GM21825 (cell line): ENCODE data around the gene KLHL29.

Source experiments
- ATAC-seq: cut with Tn5 transposase; IDR thresholded peaks from one replicate; pipeline ENCODE4 v1.9.1; 2021; ENCODE audit warnings: mild to moderate bottlenecking, moderate library complexity; ENCODE audit not compliant: unreplicated experiment

KLHL29 gene

DNA sequence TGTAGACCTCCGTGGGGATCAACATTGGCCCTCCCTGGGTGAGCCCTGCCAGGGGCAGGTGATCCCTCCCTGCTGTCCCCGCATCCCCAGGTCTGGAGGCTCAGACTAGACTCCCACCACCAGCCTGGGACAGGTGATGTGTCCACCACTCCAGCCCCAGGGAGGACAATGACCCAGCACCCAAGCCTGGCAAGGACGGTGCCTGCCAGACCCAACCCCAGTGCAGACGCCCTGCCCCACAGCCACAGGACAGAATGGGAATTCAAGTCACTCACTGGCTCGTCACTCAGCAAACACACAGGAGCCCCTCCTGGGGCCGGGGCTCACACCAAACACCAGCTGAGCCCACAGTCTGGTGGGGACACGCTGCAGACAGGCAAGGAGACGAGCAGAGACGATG is 302.2 kb downstream of the KLHL29 start:
- no peak for ATAC-seq

DNA sequence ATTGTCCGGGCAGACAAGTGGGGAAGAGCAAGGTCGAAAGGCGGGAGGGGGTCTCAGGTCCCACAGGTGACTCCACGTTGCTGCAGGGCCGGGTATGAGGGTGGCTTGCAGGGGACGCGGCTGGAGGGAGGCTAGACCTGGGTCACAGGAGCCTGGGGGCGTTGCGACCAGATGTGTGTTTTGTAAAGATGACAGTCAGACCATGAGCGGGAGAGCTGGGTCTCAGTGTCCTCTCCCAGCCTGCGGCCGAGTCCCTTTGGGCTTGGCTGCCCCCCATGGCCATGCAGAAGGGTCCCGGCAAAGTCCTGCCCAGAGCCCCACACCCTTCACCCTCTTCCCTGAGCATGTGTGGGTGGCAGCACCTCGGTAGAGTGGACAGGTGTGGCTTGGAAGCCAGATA is 302.7 kb downstream of the KLHL29 start:
- ATAC-seq = no peak

DNA sequence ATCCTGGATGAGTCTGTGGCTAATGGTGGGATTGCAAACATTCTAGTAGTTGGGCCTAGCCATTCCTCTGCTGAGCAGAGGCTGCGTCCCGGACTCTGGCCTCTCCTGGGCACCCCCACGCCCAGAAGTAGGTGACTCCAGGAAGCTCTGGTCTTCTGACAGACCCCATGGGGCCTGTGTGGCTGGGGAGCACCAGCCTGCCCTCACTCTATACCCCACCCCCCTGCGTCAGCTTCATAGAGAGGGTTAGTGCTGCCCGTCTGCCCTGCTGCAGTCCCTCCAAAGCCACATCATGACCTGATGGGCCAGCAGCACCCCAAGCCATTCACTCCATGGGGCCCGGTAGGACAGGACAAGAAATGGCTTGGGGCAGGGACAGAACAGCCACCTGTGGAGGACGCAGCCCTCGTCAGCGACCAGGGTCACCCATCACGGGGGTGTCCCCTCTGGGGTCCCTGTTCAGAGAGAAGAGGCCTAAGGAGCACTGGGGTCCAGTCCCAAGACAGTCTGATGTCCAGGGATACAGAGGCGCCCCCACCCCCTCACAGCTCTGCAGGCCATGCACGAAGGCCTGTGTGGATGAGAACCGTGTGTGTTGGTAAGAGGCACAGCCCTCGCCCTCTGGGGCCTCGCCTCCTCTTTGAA is 303.6 kb downstream of the KLHL29 start:
- no peak for ATAC-seq

- no peak for ATAC-seq
These were observed 304.2 kb downstream of the KLHL29 start for GRCh38 chr2:23689131-23689700.

DNA sequence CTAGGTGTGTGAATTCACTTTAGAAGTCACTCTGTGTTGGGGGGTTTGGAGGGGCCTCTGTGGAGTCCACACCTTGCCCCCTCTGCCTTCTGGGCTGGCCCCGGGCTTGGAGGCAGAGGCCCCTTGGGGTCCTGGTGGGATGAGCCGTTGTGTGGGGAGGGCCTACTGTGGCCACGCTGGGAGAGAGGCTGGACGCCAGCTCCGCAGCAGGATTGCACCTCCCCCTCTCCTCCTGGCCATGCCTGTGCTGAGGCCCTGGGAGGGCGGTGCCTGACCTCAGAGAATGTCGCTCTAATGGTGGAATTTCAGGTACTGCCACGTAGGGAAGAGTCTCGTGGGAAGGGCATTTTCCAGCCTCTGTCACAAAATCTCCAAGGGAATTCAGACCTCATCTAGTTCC is 304.9 kb downstream of the KLHL29 start:
- no peak for ATAC-seq

DNA sequence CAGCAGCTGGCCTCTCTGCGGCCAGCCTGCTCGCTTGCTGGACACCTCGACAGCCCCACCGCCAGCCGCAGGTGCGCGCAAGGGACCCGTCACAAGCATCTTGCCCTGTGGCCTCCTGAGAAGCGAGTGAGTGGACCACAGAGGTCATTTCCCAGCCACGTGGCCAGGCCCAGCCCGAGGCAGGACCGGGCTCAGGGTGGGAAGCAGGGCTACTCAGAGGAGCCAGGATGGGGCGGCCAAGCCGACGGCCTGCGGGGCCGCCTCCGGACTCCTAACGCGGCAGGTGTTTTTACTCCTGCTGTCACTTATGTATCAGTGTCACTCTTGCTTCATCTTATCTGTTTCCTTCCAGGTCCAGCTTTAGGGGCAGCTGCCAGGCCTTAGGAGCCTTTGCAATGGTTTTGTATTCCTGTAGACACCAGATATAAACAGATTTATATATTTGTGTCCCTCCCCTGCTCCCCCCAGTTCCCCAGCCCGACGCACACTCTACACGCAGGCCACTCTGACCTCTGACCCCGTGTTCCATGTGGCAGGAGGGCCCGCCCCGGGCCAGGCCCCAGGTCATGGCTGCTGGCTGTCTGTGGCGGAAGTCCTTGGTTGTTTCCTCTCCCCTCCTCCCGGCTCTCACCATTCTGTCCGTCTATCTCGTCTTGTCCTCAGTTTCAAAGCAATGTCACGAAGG is 305.6 kb downstream of the KLHL29 start:
- no peak for ATAC-seq

- no peak for ATAC-seq
These were observed 306.1 kb downstream of the KLHL29 start for GRCh38 chr2:23691106-23691470.

GRCh38 chr2:23691565-23691964 is 306.6 kb downstream of the KLHL29 start:
- no peak for ATAC-seq

- no peak for ATAC-seq
These were observed 307.3 kb downstream of the KLHL29 start for GRCh38 chr2:23692263-23692662.

- ATAC-seq = no peak
These were observed 308.0 kb downstream of the KLHL29 start for GRCh38 chr2:23692851-23693605.

DNA sequence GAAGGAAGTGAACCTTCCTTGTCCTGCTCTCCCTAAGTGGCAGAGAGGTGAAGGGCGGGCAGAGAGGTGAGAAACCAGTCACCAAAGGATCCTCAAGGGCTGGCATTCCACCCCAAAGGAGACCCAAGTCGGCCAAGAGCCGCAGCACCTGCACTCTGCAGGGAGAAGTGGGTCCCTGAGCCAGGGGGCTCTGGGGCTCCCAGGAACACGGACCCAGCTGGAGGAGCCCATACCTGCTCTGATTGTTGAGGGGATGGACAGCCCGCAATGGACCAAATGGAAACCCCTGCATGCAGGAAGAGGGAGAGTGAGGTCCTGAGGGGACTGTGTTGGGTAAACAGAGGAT is 308.6 kb downstream of the KLHL29 start:
- no peak for ATAC-seq

DNA sequence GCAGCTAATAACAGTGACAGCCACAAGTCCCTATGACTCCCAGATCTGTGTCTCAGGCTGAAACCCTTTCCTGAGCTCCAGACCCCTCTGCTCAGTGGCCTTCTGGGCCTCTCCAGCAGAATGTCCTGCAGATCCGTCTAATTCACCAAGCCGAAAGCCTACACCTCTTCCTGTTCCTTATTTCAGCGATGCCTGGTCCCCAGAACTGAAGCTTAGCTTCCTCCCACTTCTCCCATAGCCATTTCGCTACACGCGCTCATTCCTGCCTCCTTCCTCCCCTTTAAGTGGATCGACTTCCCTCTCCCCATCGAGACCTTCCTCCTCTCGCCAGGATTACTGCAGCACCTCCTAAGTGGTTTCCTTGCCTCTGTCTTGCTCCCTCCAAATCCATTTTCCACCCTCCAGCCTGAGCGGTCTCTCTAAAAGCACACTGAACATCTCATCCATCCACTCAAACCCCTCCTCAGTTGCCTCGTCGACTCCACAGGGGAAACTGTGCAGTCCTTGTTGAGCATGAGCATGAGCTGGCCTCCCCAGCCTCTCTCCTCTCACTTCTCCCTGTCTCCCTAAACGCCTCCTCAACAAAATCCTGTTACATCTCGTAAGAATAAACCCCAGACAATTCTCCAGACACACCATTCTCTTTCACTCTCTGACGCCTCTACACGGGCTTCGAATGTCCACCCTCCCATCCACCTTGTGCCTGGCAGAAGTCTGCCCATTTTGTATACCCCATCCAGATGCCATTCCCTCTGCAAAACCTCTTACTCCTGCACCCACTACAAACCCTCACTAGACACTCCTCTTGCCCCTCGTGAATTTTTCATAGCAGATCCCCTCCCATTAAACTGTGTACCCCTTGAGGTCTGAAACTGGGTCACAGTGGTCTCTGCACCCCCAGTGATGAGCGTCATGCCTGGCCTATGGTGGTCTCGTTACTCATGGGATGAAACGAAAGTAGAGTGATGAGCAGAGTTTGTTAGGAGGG is 309.4 kb downstream of the KLHL29 start:
- ATAC-seq = no peak

DNA sequence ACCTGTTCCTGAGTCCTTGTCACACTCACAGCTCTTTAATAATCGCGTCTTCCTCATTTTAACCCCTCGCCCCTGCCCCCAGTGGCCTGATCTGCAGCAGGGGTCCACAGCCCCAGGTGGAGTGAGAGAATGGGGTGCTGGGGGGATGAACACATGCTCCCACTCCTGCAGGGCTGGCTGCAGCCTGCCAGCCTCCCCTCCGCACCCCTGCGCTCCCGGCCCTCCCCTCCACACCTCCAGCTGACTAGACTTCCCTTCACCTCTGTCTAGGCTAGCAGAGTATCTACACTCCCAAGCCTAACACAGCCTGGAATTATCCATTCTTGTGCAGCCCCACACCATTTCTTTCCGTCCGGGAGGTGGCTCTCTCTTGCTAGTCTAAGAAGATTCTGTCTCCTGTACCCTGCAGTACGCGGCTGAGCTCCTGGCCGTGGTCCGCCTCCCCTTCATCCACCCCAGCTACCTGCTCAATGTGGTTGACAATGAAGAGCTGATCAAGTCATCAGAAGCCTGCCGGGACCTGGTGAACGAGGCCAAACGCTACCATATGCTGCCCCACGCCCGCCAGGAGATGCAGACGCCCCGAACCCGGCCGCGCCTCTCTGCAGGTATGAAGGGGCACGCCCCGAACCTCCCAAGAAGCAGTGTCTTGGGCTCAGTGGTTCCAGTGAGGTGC is 310.4 kb downstream of the KLHL29 start:
- ATAC-seq = no peak

- ATAC-seq = no peak
These were observed 311.1 kb downstream of the KLHL29 start for GRCh38 chr2:23695890-23696751.

DNA sequence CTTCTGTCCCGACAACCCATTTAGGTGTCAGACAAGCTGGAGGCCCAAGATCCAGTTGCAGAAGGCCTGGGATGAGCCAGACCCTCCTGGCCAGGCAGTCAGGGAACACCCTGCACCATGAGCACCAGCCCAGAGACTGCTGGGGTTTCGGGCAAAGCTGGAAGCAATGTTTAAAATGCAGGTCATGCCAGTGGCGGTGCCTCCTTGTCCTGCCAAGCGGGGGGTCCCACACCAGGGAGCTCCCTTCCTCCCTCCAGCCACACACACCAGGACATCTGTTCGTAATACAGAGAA is 311.7 kb downstream of the KLHL29 start:
- no peak for ATAC-seq

GRCh38 chr2:23697256-23698075 is 312.5 kb downstream of the KLHL29 start:
- ATAC-seq = no peak

- ATAC-seq = no peak
These were observed 313.2 kb downstream of the KLHL29 start for GRCh38 chr2:23698116-23698693.
